GM19467 (cell line): ENCODE results near the gene MIX23.
"Not testable (repeated sequence)": the region's sequence is repeated elsewhere in the genome, so short reads cannot be mapped to it uniquely, and the experiment has no call there.

Source experiments
- ATAC-seq: cut with Tn5 transposase; IDR thresholded peaks from one replicate; pipeline ENCODE4 v1.9.1; 2021; ENCODE audit warnings: mild to moderate bottlenecking, moderate library complexity; ENCODE audit not compliant: unreplicated experiment

Gene MIX23

GRCh38 chr3:122392868-122393844, 10.1 kb upstream of the MIX23 start:
- no peak for ATAC-seq

GRCh38 chr3:122391681-122392446, 8.8 kb upstream of the MIX23 start:
- ATAC-seq: no peak

- ATAC-seq: no peak
Observed at GRCh38 chr3:122390665-122391064, 7.6 kb upstream of the MIX23 start.

- ATAC-seq: no peak
Observed at GRCh38 chr3:122389892-122390291, 6.9 kb upstream of the MIX23 start.

GRCh38 chr3:122389197-122389596, 6.2 kb upstream of the MIX23 start:
- ATAC-seq: no peak

- ATAC-seq: no peak
Observed at GRCh38 chr3:122387709-122388108, 4.7 kb upstream of the MIX23 start.

- ATAC-seq: peak; percentile 93
Observed at GRCh38 chr3:122383771-122384697, 1.0 kb upstream of the MIX23 start, which contains the start of gene FAM162A. FAM162A (plus strand) TSS chr3:122384182; CDS start chr3:122384266, 84 bp downstream.

- ATAC-seq: no peak
Observed at GRCh38 chr3:122377975-122378374, 5.1 kb downstream of the MIX23 start.

GRCh38 chr3:122374034-122374433, 9.0 kb downstream of the MIX23 start:
- no peak for ATAC-seq

GRCh38 chr3:122366379-122366749, 16.7 kb downstream of the MIX23 start:
- no peak for ATAC-seq

GRCh38 chr3:122365582-122366378, 17.3 kb downstream of the MIX23 start:
- not testable (repeated sequence) for ATAC-seq

- no peak for ATAC-seq
Observed at GRCh38 chr3:122365073-122365472, 18.0 kb downstream of the MIX23 start.

- ATAC-seq: no peak
Observed at GRCh38 chr3:122364490-122364889, 18.5 kb downstream of the MIX23 start.

GRCh38 chr3:122362026-122362425, 21.0 kb downstream of the MIX23 start:
- ATAC-seq: no peak

- ATAC-seq: no peak
Observed at GRCh38 chr3:122358703-122359032, 24.4 kb downstream of the MIX23 start.

- ATAC-seq: no peak
Observed at GRCh38 chr3:122357828-122358702, 25.0 kb downstream of the MIX23 start.

GRCh38 chr3:122356402-122356801, 26.6 kb downstream of the MIX23 start:
- ATAC-seq: no peak

- no peak for ATAC-seq
Observed at GRCh38 chr3:122355612-122356011, 27.4 kb downstream of the MIX23 start.

GRCh38 chr3:122353893-122354401, 29.1 kb downstream of the MIX23 start:
- no peak for ATAC-seq
